ENCODE measurements around the gene CEACAM21.

Gene CEACAM21

DNA sequence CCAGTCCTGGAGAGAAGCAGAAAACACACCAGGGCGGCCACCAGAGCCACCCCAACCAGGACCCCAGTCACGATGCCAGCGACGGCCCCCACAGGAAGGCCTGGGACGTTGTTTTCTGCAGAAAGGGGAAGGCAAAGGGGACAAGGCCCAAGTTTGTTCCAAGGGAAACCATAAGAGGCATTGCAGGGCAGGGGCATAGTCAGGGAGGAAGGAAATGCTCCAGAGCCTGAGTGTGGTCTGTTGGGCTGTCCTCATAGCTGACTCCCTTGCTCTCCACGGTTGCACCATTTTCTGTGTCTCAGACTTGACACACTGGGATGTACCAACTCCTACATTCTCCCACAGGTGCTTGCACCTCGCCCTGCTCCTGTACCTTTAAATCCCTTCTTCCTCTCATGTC, 45.7 kb downstream of the CEACAM21 start:
- no peak for DNase-seq

DNA sequence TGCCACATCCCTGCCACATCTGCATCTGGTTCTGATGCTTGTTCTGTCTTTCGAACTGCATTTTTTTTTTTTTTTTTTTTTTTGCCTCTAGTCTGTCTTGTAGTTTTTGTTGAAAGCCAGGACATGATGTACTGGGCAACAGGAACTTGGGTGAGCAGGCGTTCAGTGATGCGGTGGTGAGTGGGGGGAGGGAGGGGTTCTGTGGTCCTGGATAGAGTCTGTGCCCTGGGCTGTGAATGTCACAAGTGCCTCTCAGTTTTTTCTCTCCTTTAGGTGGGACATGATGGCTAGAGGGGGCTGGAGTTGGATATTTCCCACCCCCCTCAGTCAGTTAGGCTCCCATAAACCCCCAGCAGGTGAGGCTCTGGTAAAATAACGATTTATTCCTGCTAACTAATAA, 47.4 kb downstream of the CEACAM21 start:
- no peak for DNase-seq

DNA sequence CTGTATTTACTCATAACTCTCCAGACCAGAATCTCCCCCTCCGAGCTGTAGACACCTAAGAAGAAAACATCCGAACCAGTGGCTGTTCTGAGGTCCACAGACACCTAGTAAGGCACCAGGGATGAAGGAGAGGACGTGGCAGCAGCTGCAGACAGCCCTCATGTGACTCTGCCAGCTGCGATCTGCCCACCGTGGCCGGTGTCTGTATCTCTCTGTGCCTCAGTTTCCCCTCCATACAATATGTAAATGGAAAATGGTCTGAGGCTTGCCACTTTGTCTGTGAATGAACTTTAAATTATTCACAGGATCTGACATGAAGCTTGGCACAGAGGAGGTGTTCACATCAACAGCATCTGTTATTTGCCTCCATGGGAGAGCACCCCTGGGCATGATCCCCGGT, 48.5 kb downstream of the CEACAM21 start:
- DNase-seq: no peak

DNA sequence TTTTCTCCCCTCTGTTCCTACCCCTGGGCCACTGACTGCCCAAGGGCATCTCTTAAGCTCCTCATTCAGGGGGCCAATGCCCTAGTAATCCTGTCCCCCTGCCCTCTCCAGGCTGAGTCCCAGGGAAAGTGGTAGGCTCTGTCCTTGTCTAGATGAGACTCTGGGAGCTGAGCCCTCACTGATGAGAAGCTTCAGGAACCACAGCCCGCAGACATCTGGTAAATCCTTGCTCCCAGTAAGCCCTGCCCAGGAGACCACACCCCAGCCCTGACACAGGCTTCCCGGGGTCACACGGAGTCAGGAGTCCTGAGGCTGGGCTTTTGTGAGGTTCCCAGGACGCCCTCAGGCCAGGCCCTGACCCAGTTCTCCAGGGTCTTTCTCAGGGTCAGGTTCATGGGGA, 49.0 kb downstream of the CEACAM21 start:
- DNase-seq: no peak

DNA sequence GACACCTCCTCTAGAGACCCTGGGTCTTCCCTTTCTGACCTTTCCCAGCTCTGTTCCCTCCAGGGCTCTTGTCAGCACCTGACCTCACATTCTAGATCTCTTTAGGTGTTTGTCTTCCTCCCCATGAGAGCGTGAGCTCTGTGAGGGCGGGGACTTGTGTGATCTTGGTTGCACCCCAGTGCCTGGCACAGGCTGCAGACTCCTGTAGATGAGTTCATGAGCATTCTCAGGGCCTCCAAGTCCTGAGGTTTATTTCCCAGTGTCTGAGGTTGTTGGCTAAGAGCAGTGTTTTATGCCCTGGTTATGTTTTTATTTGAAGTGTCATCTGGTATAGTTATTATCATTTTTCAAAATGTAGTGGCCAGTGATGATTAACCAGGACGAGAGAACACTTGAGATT, 50.3 kb downstream of the CEACAM21 start:
- no peak for DNase-seq

DNA sequence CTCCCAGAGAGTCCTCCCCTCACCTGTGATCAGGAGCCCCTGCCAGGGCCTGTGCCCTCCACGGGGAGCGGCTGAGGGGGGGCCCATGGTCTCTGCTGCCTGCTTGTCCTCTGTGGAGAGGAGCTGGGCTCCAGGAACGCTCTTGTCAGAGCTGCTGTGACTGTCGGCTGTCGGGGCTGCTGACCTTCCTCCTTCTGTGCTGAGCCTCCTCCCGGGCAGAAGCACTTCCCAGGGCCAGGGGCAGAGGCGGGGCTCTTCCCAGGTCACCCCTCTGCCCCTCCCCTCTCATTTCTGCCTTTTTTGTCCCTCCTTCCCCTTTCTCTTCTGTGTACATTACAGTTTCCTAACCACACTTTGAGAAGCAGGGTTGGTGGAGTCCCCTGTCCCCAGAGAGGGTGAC, 50.9 kb downstream of the CEACAM21 start, which contains the start of gene CEACAM4:
Gene CEACAM4, minus strand, starts transcription at position 198 of the 400 bp plus-strand sequence. Its CDS starts 111 bp downstream, at position 87.
- no peak for DNase-seq

DNA sequence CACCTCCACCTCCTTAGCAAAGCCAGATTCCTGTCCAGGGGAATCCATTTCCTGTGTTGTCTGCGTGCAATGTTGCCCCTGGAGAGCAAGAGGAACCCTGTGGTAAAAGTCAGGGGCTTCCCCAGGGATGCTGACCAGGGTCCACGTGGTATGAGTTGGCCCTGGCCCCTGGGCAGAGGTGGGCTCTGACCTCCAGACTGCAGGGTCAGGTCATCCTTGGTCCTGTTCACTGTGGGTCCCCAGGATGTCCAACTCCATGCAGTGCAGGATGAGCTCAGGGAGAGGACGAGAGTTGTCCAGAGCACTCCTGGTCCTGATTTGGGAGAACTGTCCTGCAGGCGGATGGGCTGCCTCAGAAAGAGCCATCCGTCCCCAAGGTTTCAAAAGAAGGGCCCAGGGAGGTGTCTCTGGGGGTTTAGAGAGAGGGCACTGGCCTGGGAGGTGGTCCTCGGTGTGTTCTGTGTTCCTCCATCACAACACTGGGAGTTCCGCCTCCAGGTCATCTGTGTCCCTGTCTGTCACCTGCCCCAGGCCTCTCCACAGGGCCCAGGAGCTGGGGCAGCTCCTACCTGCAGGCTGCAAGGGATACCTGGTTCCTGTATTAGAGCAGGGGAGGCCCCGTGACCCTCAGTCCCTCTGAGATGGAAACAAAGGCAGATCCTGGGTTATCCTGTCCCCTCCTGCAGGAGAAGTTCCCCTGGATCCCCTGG, 52.2 kb downstream of the CEACAM21 start:
- DNase-seq: no peak
